B cell (primary cell): ENCODE data around the gene RASA3. TPM values are rescaled to one million over a fixed set of nuclear protein-coding genes. Genes with fewer than 3 reads are reported as not detected.

Experiments
- ATAC-seq: fragments of 200-7000 bp; cut with Tn5 transposase; one replicate; pipeline ENCODE4 v1.10.0; 2021; ENCODE audit warnings: low read depth, mild to moderate bottlenecking, moderate number of reproducible peaks, moderate library complexity
- CTCF ChIA-PET: fragments of 350-600 bp; sonication (Branson Sonifier 250); formaldehyde crosslinking; loops from one replicate; lab custom pipeline; 2021; ENCODE audit warnings: antibody characterized with exemption, inconsistent platforms; lab: Charles Lee
- POLR2A ChIA-PET: fragments of 350-600 bp; sonication (Branson Sonifier 250); formaldehyde crosslinking; loops from one replicate; lab custom pipeline; 2021; ENCODE audit warnings: antibody characterized with exemption; lab: Charles Lee
- DNase-seq: peaks from one replicate; pipeline ENCODE4 v3.0.0; 2013
- H2AFZ ChIP-seq: 2 replicates; pipeline ENCODE4 v1.6.1; 2012; ENCODE audit warnings: mild to moderate bottlenecking, low read depth, low read length; ENCODE audit not compliant: insufficient read depth, poor library complexity, severe bottlenecking
- H3K27ac ChIP-seq, 2 donors: 1 replicate in 1 of 2; 2 replicates in 1 of 2; pipeline ENCODE4 v1.5.1; 2012 to 2013; ENCODE audit warnings: low read length in 2 of 2, mild to moderate bottlenecking in 2 of 2, moderate library complexity in 1 of 2
- H3K27me3 ChIP-seq, 4 experiments: fragments of 200-600 bp in 1 of 4; sonication (generic) in 1 of 4; replicated peaks in 1 of 4; 1 replicate in 2 of 4; 2 replicates in 2 of 4; pipeline versions ENCODE4 v1.6.1 to v1.7.0; 2013 to 2016; ENCODE audit warnings: low read length in 3 of 4, mild to moderate bottlenecking in 2 of 4, mixed read lengths in 1 of 4, moderate library complexity in 1 of 4; ENCODE audit not compliant: insufficient read depth in 4 of 4, control insufficient read depth in 3 of 4; ENCODE audit errors: control extremely low read depth in 1 of 4
- H3K36me3 ChIP-seq, 2 experiments: replicated peaks in 1 of 2; 1 replicate in 1 of 2; 2 replicates in 1 of 2; pipeline versions ENCODE4 v1.6.1 to v1.7.1; 2013; ENCODE audit warnings: low read length in 1 of 2; ENCODE audit not compliant: insufficient read depth in 2 of 2, control insufficient read depth in 1 of 2; ENCODE audit errors: control extremely low read depth in 1 of 2, extremely low read depth in 1 of 2
- H3K4me1 ChIP-seq, 2 donors: fragments of 200-600 bp in 1 of 2; sonication (generic) in 1 of 2; 1 replicate in 1 of 2; 2 replicates in 1 of 2; pipeline versions ENCODE4 v1.5.1 to v1.6.1; 2013 to 2017; ENCODE audit warnings: low read length in 2 of 2; ENCODE audit not compliant: control insufficient read depth in 2 of 2, insufficient read depth in 2 of 2
- H3K4me2 ChIP-seq: replicated peaks from 2 replicates; pipeline ENCODE3; 2012; ENCODE audit warnings: mild to moderate bottlenecking, low read depth, low read length; ENCODE audit not compliant: poor library complexity, severe bottlenecking
- H3K4me3 ChIP-seq, 5 experiments: fragments of 200-600 bp in 1 of 5; sonication (generic) in 1 of 5; 1 replicate in 3 of 5; 2 replicates in 2 of 5; pipeline versions ENCODE4 v1.5.1 to v1.7.0; 2011 to 2016; ENCODE audit warnings: low read length in 4 of 5, mild to moderate bottlenecking in 4 of 5, low read depth in 2 of 5, control low read depth in 1 of 5, moderate library complexity in 1 of 5; ENCODE audit not compliant: insufficient read depth in 1 of 5; ENCODE audit errors: control extremely low read depth in 1 of 5, extremely low read depth in 1 of 5
- H3K79me2 ChIP-seq: fragments of 200-600 bp; sonication (generic); one replicate; pipeline ENCODE4 v1.6.0; 2016; ENCODE audit warnings: low read length; ENCODE audit not compliant: control insufficient read depth, insufficient read depth
- H3K9ac ChIP-seq: fragments of 200-600 bp; sonication (generic); 2 replicates; pipeline ENCODE4 v1.6.1; 2017; ENCODE audit warnings: mild to moderate bottlenecking, low read length, moderate library complexity
- H3K9me3 ChIP-seq, 3 donors: one replicate each; pipeline versions ENCODE4 v1.6.1 to v1.7.1; 2013; ENCODE audit warnings: low read length in 2 of 3; ENCODE audit not compliant: control insufficient read depth in 2 of 3, insufficient read depth in 1 of 3; ENCODE audit errors: control extremely low read depth in 1 of 3
- H4K20me1 ChIP-seq: 2 replicates; pipeline ENCODE4 v1.6.0; 2012; ENCODE audit warnings: mild to moderate bottlenecking, low read length; ENCODE audit not compliant: insufficient read depth, control insufficient read depth, poor library complexity, severe bottlenecking
- H3K27ac Mint-ChIP-seq: one replicate; pipeline ENCODE4 v1.8.0; 2021; ENCODE audit warnings: mixed read lengths
- H3K27me3 Mint-ChIP-seq: one replicate; pipeline ENCODE4 v1.8.0; 2021; ENCODE audit warnings: mixed read lengths
- H3K4me1 Mint-ChIP-seq: one replicate; pipeline ENCODE4 v1.8.0; 2021; ENCODE audit warnings: mixed read lengths
- H3K4me3 Mint-ChIP-seq: one replicate; pipeline ENCODE4 v1.8.0; 2021; ENCODE audit warnings: mixed read lengths
- H3K9me3 Mint-ChIP-seq: one replicate; pipeline ENCODE4 v1.8.0; 2022; ENCODE audit warnings: mixed read lengths; ENCODE audit not compliant: insufficient read depth
- EZH2 ChIP-seq: IDR thresholded peaks from 2 replicates; pipeline ENCODE4 v1.6.1; 2012; ENCODE audit warnings: borderline replicate concordance, low read depth, mild to moderate bottlenecking, moderate library complexity, low read length; ENCODE audit not compliant: insufficient read depth, poor library complexity, severe bottlenecking
- WGBS: methylation state at CpG from one replicate; pipeline ENCODE4 v1.1.5; 2013; ENCODE audit warnings: missing lambda C conversion rate; ENCODE audit not compliant: insufficient coverage; 5-methylcytosine and 5-hydroxymethylcytosine counted together
- intact Hi-C: fragments of 100-400 bp; cut with micrococcal nuclease; formaldehyde crosslinking; loops from one replicate; pipeline ENCODE4 v1.10.0; 2022
- polyA plus RNA-seq: library from polyadenylated mRNA; depleted of rRNA; stranded (reverse); fragments of >200 nt; gene quantifications from 2 replicates; pipeline ENCODE4 v1.2.3, GENCODE V29; 2012
- total RNA-seq, 2 donors: library from RNA; stranded (reverse); fragments of 120-200 nt in 1 of 2; gene quantifications; 1 replicate in 1 of 2; 2 replicates in 1 of 2; pipeline versions ENCODE4 v1.2.3 to v1.2.4, GENCODE V29; 2013 to 2022
- TF ChIP-seq, protein P1 (sequence below): fragments of 200-600 bp; IDR thresholded peaks from one replicate; pipeline ENCODE4 v1.8.0; 2022; ENCODE audit warnings: antibody characterized with exemption, mild to moderate bottlenecking

The RASA3 gene
- total and polyA plus RNA-seq, 2 donors (not counting 1 experiment from before 2014, with no cell fraction given): 54.2 to 87.4 TPM

DNA sequence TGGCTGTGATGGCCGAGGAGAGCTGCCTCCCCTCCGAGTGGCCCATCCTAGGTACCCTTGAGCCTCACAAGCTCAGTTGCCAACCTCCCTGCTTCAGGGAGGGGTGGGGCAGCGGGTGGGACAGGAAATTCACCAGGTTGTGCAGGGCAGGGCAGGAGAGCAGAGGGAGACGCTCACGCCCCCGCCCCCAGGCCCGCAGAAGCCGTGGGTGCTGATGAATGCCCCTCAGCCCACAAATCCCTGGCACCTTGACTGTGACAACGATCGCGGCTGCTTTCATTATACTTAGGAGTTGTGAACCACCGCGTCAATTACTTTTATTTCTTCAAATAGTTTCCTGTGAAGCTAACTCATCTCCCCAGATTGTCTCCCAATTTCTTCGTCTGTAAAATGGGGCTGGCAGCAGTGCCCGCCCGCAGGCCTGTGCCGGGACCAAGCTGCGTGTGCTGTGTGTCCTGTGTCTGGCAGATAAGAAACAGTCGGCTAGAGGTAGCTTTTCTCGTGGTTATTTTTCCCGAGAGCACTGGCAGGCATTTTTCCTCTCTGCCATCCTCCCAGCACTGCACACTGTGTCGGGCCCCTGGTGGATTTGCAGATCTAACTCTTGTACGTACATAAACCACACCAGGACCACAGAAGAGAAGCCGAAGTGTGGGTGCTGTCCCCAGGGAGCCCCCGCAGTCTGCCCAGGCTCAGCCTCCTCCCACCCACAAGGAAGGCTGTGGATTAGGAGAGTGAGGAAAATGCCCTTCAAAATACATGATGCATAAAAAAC lies 7.9 kb upstream of the RASA3 start:
- Mint-ChIP-seq H3K27me3 (no peaks in the 10 kb centered on the region), H3K27ac (no peak overlapping the region), H3K9me3 (no peaks in the 10 kb centered on the region), H3K4me3 (no peak overlapping the region), H3K4me1 (no peaks in the 10 kb centered on the region)
- no peaks in the 10 kb centered on the region for H3K27me3 ChIP-seq
- intact Hi-C loops: loop anchor here (1.0 to 2.0 kb wide), 2 partner anchors 11 to 76 kb away; no protein-coding TSS in a partner anchor
- no peaks in the 10 kb centered on the region for H3K36me3 ChIP-seq
- H3K4me1 ChIP-seq: peaks cover 54 to 58% of the 10 kb centered on the region in 2 donors
- peak overlapping the region in 3 of 5 experiments; percentile 32 to 51 (median 39) for H3K4me3 ChIP-seq
- no peaks in the 10 kb centered on the region for H3K79me2 ChIP-seq
- DNase-seq (peak; percentile 73), ATAC-seq (peak; percentile 40)
- POLR2A ChIA-PET: interaction anchor here (0.6 to 1.5 kb wide), 4 partner anchors 9 to 124 kb away, joined by 3 to 6 read pairs (median 4); no protein-coding TSS in a partner anchor
- TF ChIP-seq, protein P1, sequence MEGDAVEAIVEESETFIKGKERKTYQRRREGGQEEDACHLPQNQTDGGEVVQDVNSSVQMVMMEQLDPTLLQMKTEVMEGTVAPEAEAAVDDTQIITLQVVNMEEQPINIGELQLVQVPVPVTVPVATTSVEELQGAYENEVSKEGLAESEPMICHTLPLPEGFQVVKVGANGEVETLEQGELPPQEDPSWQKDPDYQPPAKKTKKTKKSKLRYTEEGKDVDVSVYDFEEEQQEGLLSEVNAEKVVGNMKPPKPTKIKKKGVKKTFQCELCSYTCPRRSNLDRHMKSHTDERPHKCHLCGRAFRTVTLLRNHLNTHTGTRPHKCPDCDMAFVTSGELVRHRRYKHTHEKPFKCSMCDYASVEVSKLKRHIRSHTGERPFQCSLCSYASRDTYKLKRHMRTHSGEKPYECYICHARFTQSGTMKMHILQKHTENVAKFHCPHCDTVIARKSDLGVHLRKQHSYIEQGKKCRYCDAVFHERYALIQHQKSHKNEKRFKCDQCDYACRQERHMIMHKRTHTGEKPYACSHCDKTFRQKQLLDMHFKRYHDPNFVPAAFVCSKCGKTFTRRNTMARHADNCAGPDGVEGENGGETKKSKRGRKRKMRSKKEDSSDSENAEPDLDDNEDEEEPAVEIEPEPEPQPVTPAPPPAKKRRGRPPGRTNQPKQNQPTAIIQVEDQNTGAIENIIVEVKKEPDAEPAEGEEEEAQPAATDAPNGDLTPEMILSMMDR: no peak
- no peak for TF ChIP-seq EZH2
- peak overlapping the region; percentile 58 for H2AFZ ChIP-seq
- CTCF ChIA-PET: interaction anchor here (0.9 to 1.4 kb wide), 3 partner anchors 11 to 29 kb away, joined by 3 to 8 read pairs (median 5); no protein-coding TSS in a partner anchor
- peak overlapping the region; percentile 73 for H3K4me2 ChIP-seq
- peak overlapping the region; percentile 54 for H3K9ac ChIP-seq
- no peaks in the 10 kb centered on the region for H3K9me3 ChIP-seq
- WGBS: 13% methylated on average over 21 of the region's 25 CpGs
- peak overlapping the region; percentile 6 to 31 for H3K27ac ChIP-seq
- H4K20me1 ChIP-seq: no peaks in the 10 kb centered on the region

DNA sequence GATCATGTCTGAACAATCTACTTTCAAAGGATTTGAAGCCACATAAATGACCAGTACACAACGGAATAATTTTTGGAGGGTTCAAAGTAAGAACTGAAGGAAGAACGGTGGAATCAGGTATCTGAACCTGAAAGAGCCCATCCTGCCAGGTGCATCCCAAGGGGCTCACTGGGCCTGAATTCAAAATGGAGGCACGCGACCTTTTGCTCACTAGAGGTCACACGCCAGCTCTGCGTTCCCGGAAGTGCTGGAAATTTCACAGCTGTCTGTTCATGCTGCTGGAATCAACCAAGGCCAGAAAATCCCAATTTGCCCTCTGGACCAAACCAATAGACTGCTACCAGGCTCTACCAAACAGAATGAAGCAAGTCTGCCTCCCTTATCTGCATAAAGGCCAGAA lies 4.2 kb upstream of the RASA3 start:
- Histone ChIP-seq H4K20me1 (no peaks in the 10 kb centered on the region), H3K4me2 (no peak overlapping the region), H3K36me3 (no peaks in the 10 kb centered on the region), H3K27ac (no peak overlapping the region), H3K4me1 (peaks cover 28 to 37% of the 10 kb centered on the region in 2 donors), H3K9me3 (no peaks in the 10 kb centered on the region), H3K4me3 (no peak overlapping the region), H3K27me3 (no peaks in the 10 kb centered on the region), H2AFZ (no peak overlapping the region), H3K9ac (no peak overlapping the region), H3K79me2 (peaks cover 5% of the 10 kb centered on the region)
- ChIA-PET POLR2A (no interaction called here), CTCF (interaction anchor here (1.6 kb wide), 1 partner anchor 90 kb away, joined by 6 read pairs; no protein-coding TSS in a partner anchor)
- no peak for TF ChIP-seq EZH2
- TF ChIP-seq, protein P1: no peak
- Mint-ChIP-seq H3K27ac (no peak overlapping the region), H3K27me3 (no peaks in the 10 kb centered on the region), H3K4me1 (peaks cover 19% of the 10 kb centered on the region), H3K9me3 (no peaks in the 10 kb centered on the region), H3K4me3 (no peak overlapping the region)
- no peak for ATAC-seq
- no peak for DNase-seq
- WGBS: 97% methylated on average over 7 of the region's 7 CpGs
- intact Hi-C loops: no loop called here
